NCI-H1694 treated with DMSO at 0.1 percent for 48 hours (cell line): ENCODE results near the gene STX10.
"Not testable (repeated sequence)": the region's sequence is repeated elsewhere in the genome, so short reads cannot be mapped to it uniquely, and the experiment has no call there.

Source experiments
- DNase-seq: peaks from one replicate; lab custom pipeline; 2025; lab: John Stamatoyannopoulos, UW

Gene STX10

GRCh38 chr19:13150187-13150930, at the start of gene STX10, which contains the start of gene IER2:
TSS of gene STX10 (minus strand) at chr19:13150375. CDS start at chr19:13150173, 202 bp downstream.
TSS of gene IER2 (plus strand) at chr19:13150411. CDS start at chr19:13153187, 2,776 bp downstream.
- peak; percentile 78 for DNase-seq

- no peak for DNase-seq
These were observed 48.5 kb upstream of the STX10 start for GRCh38 chr19:13198634-13199033.

- DNase-seq = no peak
These were observed 45.5 kb upstream of the STX10 start for GRCh38 chr19:13195678-13196077.

- no peak for DNase-seq
These were observed 40.8 kb upstream of the STX10 start for GRCh38 chr19:13190781-13191540.

GRCh38 chr19:13189600-13189999, 39.4 kb upstream of the STX10 start:
- DNase-seq = no peak

GRCh38 chr19:13187419-13187818, 37.2 kb upstream of the STX10 start:
- DNase-seq = no peak

- DNase-seq = not testable (repeated sequence)
These were observed 36.5 kb upstream of the STX10 start for GRCh38 chr19:13186688-13187087.

- DNase-seq = not testable (repeated sequence)
These were observed 35.8 kb upstream of the STX10 start for GRCh38 chr19:13185763-13186657.

GRCh38 chr19:13184926-13185325, 34.8 kb upstream of the STX10 start:
- not testable (repeated sequence) for DNase-seq

- DNase-seq = peak; percentile 32
These were observed 31.7 kb upstream of the STX10 start for GRCh38 chr19:13181747-13182388.

GRCh38 chr19:13178291-13178690, 28.1 kb upstream of the STX10 start:
- DNase-seq = not testable (repeated sequence)

- not testable (repeated sequence) for DNase-seq
These were observed 27.4 kb upstream of the STX10 start for GRCh38 chr19:13177584-13177983.

GRCh38 chr19:13176345-13176744, 26.2 kb upstream of the STX10 start:
- no peak for DNase-seq

GRCh38 chr19:13173139-13173737, 23.1 kb upstream of the STX10 start:
- DNase-seq = no peak

GRCh38 chr19:13172346-13173138, 22.4 kb upstream of the STX10 start:
- DNase-seq = peak; percentile 18

- no peak for DNase-seq
These were observed 21.0 kb upstream of the STX10 start for GRCh38 chr19:13171146-13171545.

- no peak for DNase-seq
These were observed 19.6 kb upstream of the STX10 start for GRCh38 chr19:13169769-13170168.

- DNase-seq = not testable (repeated sequence)
These were observed 16.0 kb upstream of the STX10 start for GRCh38 chr19:13166151-13166550.

GRCh38 chr19:13165162-13165997, 15.2 kb upstream of the STX10 start:
- DNase-seq = no peak
